ENCODE data around the gene RAD51AP2. TPM values are rescaled to one million over a fixed set of nuclear protein-coding genes. Genes with fewer than 3 reads are reported as not detected.

RAD51AP2 gene
- total and polyA plus RNA-seq, 2 of the 8 experiments (the other 6 are each of a cell fraction or from before 2014, with no cell fraction given), result 0.02 to 0.20 TPM

GRCh38 chr2:17461087-17461475, 57.2 kb downstream of the RAD51AP2 start:
- Histone ChIP-seq H2BK5ac (ENCODE audit: low read depth, low read length) (no peak overlapping the region), H2BK20ac (ENCODE audit: low read length) (no peak overlapping the region), H3K56ac (replicated peaks; ENCODE audit: insufficient read length, low read depth, low read length) (no peak overlapping the region), H3K4me1 (replicated peaks in 1 of 4; ENCODE audit: control insufficient read depth in 3 of 4, insufficient read depth in 4 of 4, low read length in 3 of 4) (no peaks in the 10 kb centered on the region), H4K5ac (ENCODE audit: insufficient read length, low read depth, low read length) (no peak overlapping the region), H3K4me3 (ENCODE audit: extremely low read depth in 1 of 4, insufficient read depth in 2 of 4, low read depth in 3 of 4, low read length in 4 of 4) (no peak overlapping the region), H3K36me3 (ENCODE audit: control insufficient read depth in 2 of 4, insufficient read depth in 4 of 4, low read length in 3 of 4) (no peaks in the 10 kb centered on the region), H3K9me3 (ENCODE audit: insufficient read depth in 2 of 2, low read depth in 1 of 2, low read length in 1 of 2) (no peaks in the 10 kb centered on the region), H3K14ac (ENCODE audit: insufficient read length) (no peak overlapping the region), H3K23ac (ENCODE audit: insufficient read length) (no peak overlapping the region), H3K4ac (replicated peaks; ENCODE audit: insufficient read length, low read depth, low read length) (no peak overlapping the region), H4K91ac (replicated peaks; ENCODE audit: insufficient read length, low read length) (no peak overlapping the region), H4K20me1 (replicated peaks in 1 of 2; ENCODE audit: control insufficient read depth in 1 of 2, insufficient read depth in 2 of 2, low read length in 2 of 2) (no peaks in the 10 kb centered on the region), H2BK12ac (ENCODE audit: low read depth, low read length) (no peak overlapping the region), H3K27me3 (replicated peaks in 1 of 4; ENCODE audit: control insufficient read depth in 3 of 4, extremely low read depth in 1 of 4, insufficient read depth in 3 of 4, low read length in 3 of 4) (peaks cover 0 to 1% (median 0%) of the 10 kb centered on the region in 4 experiments; a peak in 1 of 7 replicates), H2AFZ (ENCODE audit: low read length) (no peak overlapping the region), H3K27ac (ENCODE audit: low read depth, low read length) (no peak overlapping the region), H2AK5ac (ENCODE audit: low read depth, low read length) (no peak overlapping the region), H3K4me2 (ENCODE audit: insufficient read depth in 1 of 2, low read depth in 2 of 2, low read length in 2 of 2) (no peak overlapping the region), H4K8ac (ENCODE audit: extremely low read depth, insufficient read depth, low read length) (no peak overlapping the region), H3K23me2 (ENCODE audit: low read depth, low read length) (no peaks in the 10 kb centered on the region), H2BK15ac (ENCODE audit: low read length) (no peak overlapping the region), H3K18ac (ENCODE audit: extremely low read depth, low read length) (no peak overlapping the region), H2BK120ac (replicated peaks; ENCODE audit: low read depth, low read length) (no peak overlapping the region), H3K79me2 (ENCODE audit: control insufficient read depth in 1 of 2, insufficient read depth in 2 of 2, low read length in 2 of 2) (no peaks in the 10 kb centered on the region), H3K9ac (replicated peaks in 1 of 4; ENCODE audit: extremely low read depth in 1 of 4, low read depth in 3 of 4, low read length in 3 of 4) (no peak overlapping the region), H3K79me1 (ENCODE audit: low read depth, low read length) (no peaks in the 10 kb centered on the region)
- WGBS, 2 experiments (ENCODE audit: extremely low coverage in 1 of 2, insufficient coverage in 1 of 2, insufficient read length in 1 of 2, insufficient replicate concordance in 2 of 2, low coverage in 1 of 2, low lambda C conversion rate in 2 of 2, missing lambda C conversion rate in 1 of 2), result 100% methylated on average over 1 of the region's 1 CpG; no CpG with 5 or more reads in 1 of the 2 experiments
- ChIA-PET CTCF (ENCODE audit: partially characterized antibody) (no interaction called here), POLR2A (ENCODE audit: partially characterized antibody) (no interaction called here)
- no peak for DNase-seq (ENCODE audit: low read depth in 1 of 2, low spot score in 2 of 2)
- no peak for FAIRE-seq
- no peak for TF ChIP-seq SP1 (IDR thresholded peaks at IDR 0.05; ENCODE audit: low read depth, low read length)
- no peak for TF ChIP-seq TAF7 (optimal IDR thresholded peaks at IDR 0.05; ENCODE audit: borderline replicate concordance, low read depth, low read length)
- TF ChIP-seq POLR2AphosphoS5 (IDR thresholded peaks at IDR 0.05; ENCODE audit: low read depth, low read length), result no peak
- TF ChIP-seq MAFK (IDR thresholded peaks at IDR 0.05; ENCODE audit: low read depth, low read length), result no peak
- no peak for TF ChIP-seq CBX5 (IDR thresholded peaks at IDR 0.05; ENCODE audit: low read depth, low read length)
- TF ChIP-seq, protein P1, sequence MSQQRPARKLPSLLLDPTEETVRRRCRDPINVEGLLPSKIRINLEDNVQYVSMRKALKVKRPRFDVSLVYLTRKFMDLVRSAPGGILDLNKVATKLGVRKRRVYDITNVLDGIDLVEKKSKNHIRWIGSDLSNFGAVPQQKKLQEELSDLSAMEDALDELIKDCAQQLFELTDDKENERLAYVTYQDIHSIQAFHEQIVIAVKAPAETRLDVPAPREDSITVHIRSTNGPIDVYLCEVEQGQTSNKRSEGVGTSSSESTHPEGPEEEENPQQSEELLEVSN (IDR thresholded peaks at IDR 0.05), result no peak
- TF ChIP-seq, protein P2, sequence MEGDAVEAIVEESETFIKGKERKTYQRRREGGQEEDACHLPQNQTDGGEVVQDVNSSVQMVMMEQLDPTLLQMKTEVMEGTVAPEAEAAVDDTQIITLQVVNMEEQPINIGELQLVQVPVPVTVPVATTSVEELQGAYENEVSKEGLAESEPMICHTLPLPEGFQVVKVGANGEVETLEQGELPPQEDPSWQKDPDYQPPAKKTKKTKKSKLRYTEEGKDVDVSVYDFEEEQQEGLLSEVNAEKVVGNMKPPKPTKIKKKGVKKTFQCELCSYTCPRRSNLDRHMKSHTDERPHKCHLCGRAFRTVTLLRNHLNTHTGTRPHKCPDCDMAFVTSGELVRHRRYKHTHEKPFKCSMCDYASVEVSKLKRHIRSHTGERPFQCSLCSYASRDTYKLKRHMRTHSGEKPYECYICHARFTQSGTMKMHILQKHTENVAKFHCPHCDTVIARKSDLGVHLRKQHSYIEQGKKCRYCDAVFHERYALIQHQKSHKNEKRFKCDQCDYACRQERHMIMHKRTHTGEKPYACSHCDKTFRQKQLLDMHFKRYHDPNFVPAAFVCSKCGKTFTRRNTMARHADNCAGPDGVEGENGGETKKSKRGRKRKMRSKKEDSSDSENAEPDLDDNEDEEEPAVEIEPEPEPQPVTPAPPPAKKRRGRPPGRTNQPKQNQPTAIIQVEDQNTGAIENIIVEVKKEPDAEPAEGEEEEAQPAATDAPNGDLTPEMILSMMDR (IDR thresholded peaks at IDR 0.05; ENCODE audit: control extremely low read depth in 1 of 3, insufficient read depth in 1 of 3, low read depth in 1 of 3, low read length in 3 of 3), result no peak
- TF ChIP-seq CBX8 (IDR thresholded peaks at IDR 0.05; ENCODE audit: borderline replicate concordance, low read depth, low read length), result no peak
- no peak for TF ChIP-seq YY1 (IDR thresholded peaks at IDR 0.05; ENCODE audit: low read depth, low read length)
- TF ChIP-seq BACH1 (IDR thresholded peaks at IDR 0.05; ENCODE audit: low read length), result no peak
- no peak for TF ChIP-seq EZH2 (IDR thresholded peaks at IDR 0.05; ENCODE audit: low read depth, low read length, severe bottlenecking)
- TF ChIP-seq SRF (IDR thresholded peaks at IDR 0.05; ENCODE audit: low read depth, low read length), result no peak

Data from H1 (cell line).